SJSA1 (cell line): ENCODE results near the gene STON2. TPM values are rescaled to one million over a fixed set of nuclear protein-coding genes. Genes with fewer than 3 reads are reported as not detected.

Source experiments
- DNase-seq, 2 experiments: peaks; one replicate each; pipeline ENCODE4 v3.0.0-alpha.2; 2015 to 2020; ENCODE audit warnings: low spot score in 2 of 2, low read depth in 1 of 2
- H3K27ac ChIP-seq: fragments of 250-450 bp; sonication (Bioruptor Pico); 2 replicates; pipeline ENCODE4 v1.5.1; 2020; ENCODE audit warnings: mild to moderate bottlenecking, moderate library complexity
- H3K27me3 ChIP-seq: fragments of 250-450 bp; sonication (Bioruptor Pico); replicated peaks from 2 replicates; pipeline ENCODE4 v1.5.1; 2020; ENCODE audit warnings: mild to moderate bottlenecking, moderate library complexity
- H3K36me3 ChIP-seq: fragments of 250-450 bp; sonication (Bioruptor Pico); 2 replicates; pipeline ENCODE4 v1.5.1; 2020; ENCODE audit warnings: mild to moderate bottlenecking
- H3K4me1 ChIP-seq: fragments of 250-450 bp; sonication (Bioruptor Pico); replicated peaks from 2 replicates; pipeline ENCODE4 v1.6.1; 2021; ENCODE audit warnings: mild to moderate bottlenecking
- H3K4me3 ChIP-seq: fragments of 250-450 bp; sonication (Bioruptor Pico); 2 replicates; pipeline ENCODE4 v1.5.1; 2020; ENCODE audit warnings: mild to moderate bottlenecking
- H3K9me3 ChIP-seq: fragments of 250-450 bp; sonication (Bioruptor Pico); replicated peaks from 2 replicates; pipeline ENCODE4 v1.5.1; 2020; ENCODE audit warnings: mild to moderate bottlenecking
- total RNA-seq: library from RNA; depleted of rRNA; stranded (reverse); fragments of >200 nt; shearing (Covaris generic); gene quantifications from 2 replicates; pipeline ENCODE4 v1.2.3, GENCODE V29; 2014; rRNA removed

STON2 gene
- 0.08 TPM in 1 of 2 replicates, not detected in the other for total RNA-seq

- H3K36me3 ChIP-seq, result no peaks in the 10 kb centered on the region
- DNase-seq, result no peak
- H3K4me3 ChIP-seq, result no peak within 1 kb of the TSS
- no peaks in the 10 kb centered on the region for H3K4me1 ChIP-seq
- H3K9me3 ChIP-seq, result no peaks in the 10 kb centered on the region
- no peak within 1 kb of the TSS for H3K27ac ChIP-seq
- no peaks in the 10 kb centered on the region for H3K27me3 ChIP-seq
Measured at GRCh38 chr14:81400202-81400678, at the start of gene STON2. Gene STON2, minus strand, starts transcription at chr14:81400324. Its CDS starts 1,942 bp downstream, at chr14:81398382.

GRCh38 chr14:81449576-81449975, 49.5 kb upstream of the STON2 start:
- Histone ChIP-seq H3K27ac (no peak overlapping the region), H3K4me3 (no peak overlapping the region)

GRCh38 chr14:81449114-81449513, 49.0 kb upstream of the STON2 start:
- Histone ChIP-seq H3K4me3 (no peak overlapping the region), H3K27ac (no peak overlapping the region), H3K4me1 (no peaks in the 10 kb centered on the region), H3K27me3 (no peaks in the 10 kb centered on the region), H3K9me3 (no peaks in the 10 kb centered on the region), H3K36me3 (no peaks in the 10 kb centered on the region)
- no peak for DNase-seq

More at GRCh38 chr14:81449576-81449975, 49.5 kb upstream of the STON2 start:
- DNase-seq, result no peak
- Histone ChIP-seq H3K36me3 (no peaks in the 10 kb centered on the region), H3K9me3 (no peaks in the 10 kb centered on the region), H3K4me1 (no peaks in the 10 kb centered on the region), H3K27me3 (no peaks in the 10 kb centered on the region)

GRCh38 chr14:81447021-81447764, 47.1 kb upstream of the STON2 start:
- no peak for DNase-seq
- no peaks in the 10 kb centered on the region for H3K27me3 ChIP-seq
- no peaks in the 10 kb centered on the region for H3K36me3 ChIP-seq
- H3K4me1 ChIP-seq, result no peaks in the 10 kb centered on the region
- H3K4me3 ChIP-seq, result no peak overlapping the region
- no peak overlapping the region for H3K27ac ChIP-seq
- H3K9me3 ChIP-seq, result no peaks in the 10 kb centered on the region

- no peaks in the 10 kb centered on the region for H3K36me3 ChIP-seq
- no peak overlapping the region for H3K4me3 ChIP-seq
- H3K9me3 ChIP-seq, result no peaks in the 10 kb centered on the region
- no peak for DNase-seq
- H3K27ac ChIP-seq, result no peak overlapping the region
- no peaks in the 10 kb centered on the region for H3K4me1 ChIP-seq
- no peaks in the 10 kb centered on the region for H3K27me3 ChIP-seq
Measured at GRCh38 chr14:81446279-81447007, 46.3 kb upstream of the STON2 start.

GRCh38 chr14:81441626-81442134, 41.6 kb upstream of the STON2 start:
- no peak for DNase-seq
- H3K27me3 ChIP-seq, result peaks cover 12% of the 10 kb centered on the region
- no peak overlapping the region for H3K4me3 ChIP-seq
- no peak overlapping the region for H3K27ac ChIP-seq
- H3K36me3 ChIP-seq, result no peaks in the 10 kb centered on the region
- H3K9me3 ChIP-seq, result no peaks in the 10 kb centered on the region
- peaks cover 2% of the 10 kb centered on the region for H3K4me1 ChIP-seq

- Histone ChIP-seq H3K27me3 (peaks cover 26% of the 10 kb centered on the region), H3K9me3 (no peaks in the 10 kb centered on the region), H3K4me3 (no peak overlapping the region), H3K36me3 (no peaks in the 10 kb centered on the region), H3K27ac (no peak overlapping the region), H3K4me1 (peaks cover 13% of the 10 kb centered on the region)
- no peak for DNase-seq
Measured at GRCh38 chr14:81440041-81440440, 39.9 kb upstream of the STON2 start.

- H3K27ac ChIP-seq, result no peak overlapping the region
- no peaks in the 10 kb centered on the region for H3K36me3 ChIP-seq
- H3K4me1 ChIP-seq, result peaks cover 13% of the 10 kb centered on the region
- no peaks in the 10 kb centered on the region for H3K9me3 ChIP-seq
- H3K4me3 ChIP-seq, result no peak overlapping the region
- peaks cover 39% of the 10 kb centered on the region for H3K27me3 ChIP-seq
- no peak for DNase-seq
Measured at GRCh38 chr14:81437244-81437643, 37.1 kb upstream of the STON2 start.

GRCh38 chr14:81436296-81437138, 36.4 kb upstream of the STON2 start:
- Histone ChIP-seq H3K4me3 (peak overlapping the region; percentile 23), H3K9me3 (no peaks in the 10 kb centered on the region), H3K27me3 (peaks cover 39% of the 10 kb centered on the region), H3K27ac (no peak overlapping the region), H3K36me3 (no peaks in the 10 kb centered on the region), H3K4me1 (peaks cover 13% of the 10 kb centered on the region)
- DNase-seq, result peak; percentile 16 to 42

- H3K36me3 ChIP-seq, result no peaks in the 10 kb centered on the region
- no peak overlapping the region for H3K27ac ChIP-seq
- H3K27me3 ChIP-seq, result peaks cover 39% of the 10 kb centered on the region
- no peak overlapping the region; the same call in 1 of the 2 replicates for H3K4me3 ChIP-seq
- peaks cover 13% of the 10 kb centered on the region for H3K4me1 ChIP-seq
- DNase-seq, result peak in 1 of 2 experiments; percentile 2
- H3K9me3 ChIP-seq, result no peaks in the 10 kb centered on the region
Measured at GRCh38 chr14:81435391-81436295, 35.5 kb upstream of the STON2 start.

- peaks cover 39% of the 10 kb centered on the region for H3K27me3 ChIP-seq
- peaks cover 13% of the 10 kb centered on the region for H3K4me1 ChIP-seq
- no peak overlapping the region for H3K27ac ChIP-seq
- no peaks in the 10 kb centered on the region for H3K36me3 ChIP-seq
- H3K9me3 ChIP-seq, result no peaks in the 10 kb centered on the region
- H3K4me3 ChIP-seq, result no peak overlapping the region
- no peak for DNase-seq
Measured at GRCh38 chr14:81435048-81435390, 34.9 kb upstream of the STON2 start.

- H3K4me3 ChIP-seq, result no peak overlapping the region
- peaks cover 36% of the 10 kb centered on the region for H3K27me3 ChIP-seq
- DNase-seq, result no peak
Measured at GRCh38 chr14:81434230-81434629, 34.1 kb upstream of the STON2 start.

GRCh38 chr14:81433378-81433777, 33.3 kb upstream of the STON2 start:
- Histone ChIP-seq H3K4me1 (peaks cover 13% of the 10 kb centered on the region), H3K27me3 (peaks cover 36% of the 10 kb centered on the region), H3K27ac (no peak overlapping the region), H3K4me3 (no peak overlapping the region), H3K9me3 (no peaks in the 10 kb centered on the region), H3K36me3 (no peaks in the 10 kb centered on the region)
- DNase-seq, result no peak

More at GRCh38 chr14:81434230-81434629, 34.1 kb upstream of the STON2 start:
- Histone ChIP-seq H3K36me3 (no peaks in the 10 kb centered on the region), H3K27ac (no peak overlapping the region), H3K4me1 (peaks cover 13% of the 10 kb centered on the region), H3K9me3 (no peaks in the 10 kb centered on the region)
